Measurements from ENCODE around the gene HOXC6. TPM values are rescaled to one million over a fixed set of nuclear protein-coding genes. Genes with fewer than 3 reads are reported as not detected.

The HOXC6 gene
- total and polyA plus RNA-seq, 10 of the 15 experiments (the other 5 are each of a cell fraction or from before 2014, with no cell fraction given), result 0.02 to 0.55 (median 0.45) TPM; not detected in 4

GRCh38 chr12:54040148-54040494 lies 11.9 kb downstream of the HOXC6 start (continued):
- TF ChIP-seq E2F8 (IDR thresholded peaks at IDR 0.05; ENCODE audit: low read depth, partially characterized antibody), result no peak
- no peak for TF ChIP-seq IRF3 (IDR thresholded peaks at IDR 0.05)
- TF ChIP-seq PAX5 (IDR thresholded peaks at IDR 0.05; ENCODE audit: borderline replicate concordance, low read depth, low read length), result no peak
- no peak for TF ChIP-seq IKZF1 (conservative IDR thresholded peaks at IDR 0.05)
- TF ChIP-seq SMARCA5 (IDR thresholded peaks at IDR 0.05), result no peak
- peak; percentile 45; the same call in 1 of the 2 replicates for TF ChIP-seq RAD51 (IDR thresholded peaks at IDR 0.05)
- TF ChIP-seq CHD4 (IDR thresholded peaks at IDR 0.05), result no peak
- no peak for TF ChIP-seq POLR2AphosphoS2 (IDR thresholded peaks at IDR 0.05; ENCODE audit: low read depth, low read length)
- TF ChIP-seq NR2C2 (IDR thresholded peaks at IDR 0.05; ENCODE audit: borderline replicate concordance, control insufficient read depth, insufficient read length, low read depth), result no peak
- no peak for TF ChIP-seq MTA2 (IDR thresholded peaks at IDR 0.05; ENCODE audit: low read depth)

All from GM12878 (cell line).